GM19468 (cell line): ENCODE results near the gene SCRN1.

ENCODE experiments used
- ATAC-seq: cut with Tn5 transposase; IDR thresholded peaks from one replicate; pipeline ENCODE4 v1.9.1; 2021; ENCODE audit warnings: mild to moderate bottlenecking, moderate library complexity, moderate number of reproducible peaks; ENCODE audit not compliant: unreplicated experiment; ENCODE audit errors: extremely low read depth

SCRN1 gene

DNA sequence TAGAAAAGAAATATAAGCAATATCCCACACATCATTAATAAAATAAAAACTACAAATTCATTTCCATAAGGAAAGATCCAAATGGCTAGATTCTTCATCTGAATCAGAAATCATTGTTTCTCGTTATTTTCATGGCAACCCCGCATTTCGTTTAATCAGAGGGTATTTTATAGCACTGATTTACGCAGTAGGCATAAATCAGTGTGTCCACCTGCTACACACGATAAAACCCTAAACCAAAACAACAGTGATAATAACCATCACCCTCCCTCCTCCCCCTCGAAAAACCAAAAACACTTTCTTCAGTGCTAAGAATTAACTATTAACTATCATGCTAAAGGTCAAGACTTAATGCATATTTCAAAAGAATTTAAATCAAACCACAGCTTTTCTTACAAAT, 20.4 kb upstream of the SCRN1 start:
- no peak for ATAC-seq

DNA sequence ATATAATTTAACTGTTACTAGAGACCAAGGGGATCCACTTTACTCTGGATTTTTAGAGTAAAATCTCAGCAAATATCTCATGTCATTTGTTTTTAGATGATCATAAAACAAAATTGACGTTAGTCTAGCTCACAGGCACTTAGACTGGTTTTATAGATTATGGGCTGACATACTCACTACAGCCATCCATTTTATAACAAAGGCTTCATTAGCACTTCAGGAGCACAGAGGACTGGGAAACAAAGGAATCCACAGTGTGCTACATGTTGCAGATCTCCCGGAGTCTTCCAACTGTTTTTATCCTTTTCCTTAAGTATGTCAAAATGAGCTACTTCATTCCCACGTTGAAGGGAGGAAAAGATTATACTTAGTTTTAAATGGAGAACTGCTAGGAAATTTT, 15.9 kb upstream of the SCRN1 start:
- ATAC-seq = no peak

DNA sequence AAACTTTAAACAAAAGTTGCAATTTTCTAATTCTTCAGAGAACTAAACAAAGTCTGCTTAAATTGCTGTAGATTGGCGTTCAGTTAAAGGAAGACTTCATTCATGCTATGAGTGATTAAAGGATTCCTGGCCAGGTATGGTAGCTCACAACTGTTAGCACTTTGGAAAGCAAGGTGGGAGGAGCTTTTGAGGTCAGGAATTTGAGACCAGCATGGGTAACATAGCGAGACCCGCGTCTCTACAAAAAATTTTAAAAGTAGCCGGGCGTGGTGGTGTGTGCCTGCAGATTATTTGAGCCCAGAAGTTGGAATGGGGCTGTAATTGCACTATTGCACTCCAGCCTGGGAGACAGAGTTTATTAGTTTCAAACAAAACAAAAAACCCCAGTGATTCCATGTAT, 13.5 kb upstream of the SCRN1 start:
- no peak for ATAC-seq

DNA sequence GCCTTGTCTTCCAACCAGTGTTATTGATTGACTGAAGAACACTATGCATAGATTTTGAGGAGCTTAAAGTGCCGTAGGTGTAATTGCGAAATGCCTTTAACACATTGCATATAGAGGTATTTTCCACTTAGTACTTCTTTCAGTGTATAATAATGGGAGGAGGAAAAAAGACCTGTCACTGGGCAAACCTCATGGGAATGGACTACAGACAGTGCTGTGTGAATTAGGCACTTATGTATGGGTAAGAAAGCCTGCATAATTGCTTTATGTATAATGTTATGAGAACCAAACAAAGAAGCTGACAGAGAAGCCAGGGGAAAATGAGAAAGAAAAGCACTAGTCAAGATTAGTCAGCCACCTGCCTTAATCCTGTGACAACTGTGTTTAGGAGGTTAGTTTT, 12.4 kb upstream of the SCRN1 start:
- no peak for ATAC-seq

DNA sequence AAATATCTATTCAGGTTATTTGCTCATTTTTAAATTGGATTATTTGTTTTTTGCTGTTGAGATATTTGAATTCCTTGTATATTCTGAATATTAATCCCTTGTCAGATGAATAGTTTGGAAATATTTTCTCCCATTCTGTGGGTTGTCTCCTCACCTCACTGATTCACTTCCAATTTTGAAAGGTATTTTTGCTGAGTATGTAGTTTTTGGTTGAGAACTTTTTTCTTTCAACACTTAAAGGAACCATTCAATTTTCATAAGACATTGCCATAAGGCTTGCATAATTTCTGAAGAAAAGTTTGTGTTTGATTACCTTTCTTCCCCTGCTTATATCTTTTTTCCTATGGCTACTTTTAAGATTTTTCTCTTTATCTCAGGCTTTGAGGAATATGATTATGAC, 8.9 kb upstream of the SCRN1 start:
- ATAC-seq = no peak

DNA sequence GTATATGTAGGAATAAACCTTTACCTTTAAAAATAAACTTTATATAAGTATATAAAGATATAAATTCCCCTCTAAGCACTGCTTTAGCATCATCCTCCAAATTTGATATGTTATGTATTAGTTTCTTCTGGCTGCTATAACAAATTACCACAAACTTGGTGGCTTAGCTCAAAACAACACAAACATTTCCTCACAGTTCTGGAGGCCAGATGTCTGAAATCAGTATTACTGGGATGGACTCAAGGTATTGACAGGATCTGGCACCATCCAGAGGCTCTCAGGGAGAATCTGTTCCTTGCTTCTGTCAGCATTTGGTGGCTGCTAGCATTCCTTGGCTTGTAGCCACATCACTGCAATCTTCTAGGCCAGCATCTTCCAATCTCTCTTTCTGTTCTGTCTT, 6.7 kb upstream of the SCRN1 start:
- no peak for ATAC-seq

DNA sequence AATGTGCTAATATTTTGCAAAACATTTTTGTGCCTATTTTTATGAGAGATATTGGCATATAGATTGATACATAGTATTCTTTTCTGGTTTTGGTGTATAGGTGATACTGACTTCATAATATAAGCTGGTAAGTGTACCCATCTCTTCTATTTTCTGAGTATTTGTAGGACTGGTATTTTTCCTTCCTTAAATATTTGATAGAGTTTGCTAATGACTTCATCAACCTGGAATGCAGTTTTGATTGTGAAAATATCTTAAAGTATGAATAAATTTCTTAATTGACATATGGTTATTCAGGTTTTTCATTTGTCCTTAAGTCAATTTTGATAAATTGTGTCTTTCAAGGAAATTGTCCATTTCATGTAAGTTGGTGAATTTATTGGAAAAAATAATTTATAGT, 6.1 kb upstream of the SCRN1 start:
- no peak for ATAC-seq

DNA sequence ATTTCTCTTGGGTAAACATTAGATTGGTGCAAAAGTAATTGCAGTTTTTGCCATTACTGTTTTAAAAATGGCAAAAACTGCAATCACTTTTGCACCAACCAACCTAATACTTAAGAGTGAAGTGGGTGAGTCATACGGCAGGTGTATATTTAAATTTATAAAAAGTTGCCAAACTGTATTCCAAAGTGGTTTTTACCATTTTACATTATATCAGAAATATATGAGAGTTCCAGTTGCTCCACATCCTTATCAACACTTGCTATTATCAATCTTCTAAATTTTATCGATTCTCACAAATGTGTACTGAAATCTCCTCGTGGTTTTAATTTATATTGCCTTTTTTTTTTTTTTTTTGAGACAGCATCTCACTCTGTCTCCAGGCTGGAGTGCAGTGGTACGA, 3.5 kb upstream of the SCRN1 start:
- no peak for ATAC-seq

DNA sequence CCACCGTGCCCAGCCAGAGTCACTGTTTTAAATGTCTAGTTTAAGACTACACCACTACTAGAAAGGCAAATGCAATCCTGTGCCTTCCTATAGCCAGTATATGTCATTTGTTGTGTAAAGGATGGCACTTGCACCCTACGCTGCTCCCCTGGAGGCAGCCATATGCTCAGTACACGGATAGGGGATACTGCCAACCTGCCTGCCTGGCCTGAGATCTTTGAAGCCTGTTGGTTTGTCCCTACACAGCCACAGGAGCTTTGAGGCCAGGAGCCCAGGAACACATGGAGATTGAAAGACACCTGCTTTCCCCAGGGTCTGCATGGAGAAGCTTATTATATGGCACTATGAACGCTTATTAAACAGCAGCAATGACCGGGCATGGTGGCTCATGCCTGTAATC, 2.3 kb upstream of the SCRN1 start:
- no peak for ATAC-seq

DNA sequence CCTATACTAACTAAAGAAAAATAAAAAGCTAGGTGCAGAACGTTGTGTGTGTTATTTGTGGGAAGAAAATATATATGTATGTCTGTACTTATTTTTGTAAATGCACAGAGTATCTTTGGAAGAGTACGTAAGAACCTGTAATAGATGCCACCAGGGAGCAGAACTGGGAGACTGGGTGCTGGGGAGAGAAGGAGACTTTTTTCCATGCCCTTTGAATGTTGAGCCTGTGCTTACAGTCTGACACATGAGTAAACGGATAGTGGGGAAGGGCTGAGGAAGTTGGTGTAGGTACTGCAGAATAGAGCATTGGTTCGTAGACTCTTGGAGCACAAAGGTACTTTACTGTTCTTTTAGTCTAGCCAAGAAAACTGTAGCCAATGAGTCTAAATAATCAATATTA, 1.3 kb upstream of the SCRN1 start:
- ATAC-seq = no peak

DNA sequence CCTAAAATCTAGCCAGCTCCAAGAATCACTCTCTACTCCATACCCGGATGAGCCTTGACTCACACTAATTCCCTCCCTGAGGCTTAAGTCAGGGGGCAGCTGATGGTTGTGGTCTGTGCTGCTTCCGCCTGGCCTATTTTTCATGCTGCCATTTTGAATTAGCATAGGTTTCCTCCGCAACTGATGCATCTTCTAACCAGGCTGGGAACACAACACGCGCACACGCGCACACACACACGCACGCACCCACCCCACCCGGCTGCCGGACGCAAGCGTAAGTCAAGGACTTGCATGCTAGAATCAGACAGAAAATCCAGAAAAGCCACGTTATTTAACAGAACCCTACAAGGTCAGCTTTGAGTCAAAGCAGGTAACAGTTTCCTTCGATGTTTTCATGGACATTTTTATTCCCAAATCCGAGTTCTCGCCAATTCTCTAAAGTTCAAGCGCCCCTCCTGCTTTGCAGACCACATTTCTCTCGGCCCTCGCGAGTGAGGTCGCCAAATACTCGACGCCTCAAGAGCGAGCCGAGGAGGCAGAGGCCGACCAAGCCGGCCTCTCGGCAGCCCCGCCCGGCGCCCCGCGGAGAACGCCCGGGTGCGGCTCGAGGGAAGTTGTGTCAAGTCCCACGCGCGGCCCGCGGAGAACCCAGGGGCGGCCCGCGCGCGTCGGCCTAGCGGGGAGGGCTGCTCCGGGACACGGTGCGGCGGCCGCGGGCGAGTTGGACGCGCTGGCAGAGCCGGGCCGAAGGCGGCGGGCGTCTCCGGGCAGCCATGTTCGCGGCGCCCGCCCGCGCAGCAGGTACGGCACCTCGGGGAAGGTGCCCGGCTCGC, 961 bp downstream of the SCRN1 start:
- ATAC-seq = no peak

DNA sequence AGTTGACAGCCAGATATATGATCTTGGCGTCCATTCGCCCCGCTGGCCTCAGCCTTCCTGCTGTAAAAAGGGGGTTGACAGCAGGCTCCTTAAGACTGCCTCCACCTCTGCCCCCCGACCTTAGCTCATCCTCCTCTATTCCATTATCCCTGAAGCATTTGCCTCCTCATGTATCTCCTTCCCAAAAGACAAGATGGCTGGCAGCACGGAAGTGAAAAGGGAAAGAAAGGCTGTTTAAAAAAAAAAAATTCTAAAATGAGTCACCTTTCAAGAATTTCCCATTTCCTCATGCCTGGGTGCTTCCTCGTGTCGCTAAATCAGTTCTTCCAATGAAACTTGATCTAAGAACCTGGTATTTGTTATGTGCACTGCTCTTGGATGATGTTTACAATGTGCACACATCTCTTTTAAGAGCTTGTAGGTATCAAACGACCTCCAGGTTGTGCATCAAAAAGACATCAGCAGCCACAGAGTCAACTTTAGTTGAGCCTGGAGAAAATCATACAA, 1.7 kb downstream of the SCRN1 start:
- ATAC-seq = no peak

DNA sequence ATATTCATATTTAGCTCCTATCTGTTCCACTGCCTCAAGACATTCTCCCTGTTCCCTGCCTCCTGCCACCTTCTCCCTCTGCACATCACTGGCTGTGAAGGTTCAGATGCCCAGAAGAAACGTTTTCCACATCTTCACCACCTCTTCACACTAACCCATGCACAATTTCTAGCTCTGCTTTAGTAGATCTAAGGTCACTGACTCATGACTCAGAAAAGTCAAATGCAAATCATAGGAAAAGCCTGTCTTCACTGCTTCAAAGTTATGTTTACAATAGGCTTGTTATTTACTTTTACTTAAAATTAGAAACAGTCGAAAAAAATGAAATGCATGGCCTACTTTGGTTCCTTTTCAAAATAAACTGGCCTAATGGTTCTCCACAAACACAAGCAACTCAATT, 2.5 kb downstream of the SCRN1 start:
- no peak for ATAC-seq

DNA sequence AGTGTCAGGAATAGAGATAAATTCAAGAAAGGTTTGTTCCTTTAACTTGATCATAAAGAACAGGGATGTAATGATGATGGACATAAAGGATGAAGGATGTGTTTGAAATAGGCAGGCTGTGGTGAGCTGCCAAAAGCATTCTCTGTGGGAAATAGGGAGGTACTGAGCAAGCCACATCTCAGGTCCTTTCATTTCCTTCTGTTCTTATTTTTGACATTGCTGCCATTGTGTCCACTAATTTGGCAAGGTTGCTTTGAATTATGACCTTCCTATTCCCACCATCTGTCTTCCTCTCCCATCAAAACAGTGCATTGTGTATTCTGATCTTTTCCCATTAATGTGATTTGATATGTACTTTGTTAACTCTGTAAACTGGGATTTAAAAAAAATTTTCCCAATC, 9.4 kb downstream of the SCRN1 start:
- ATAC-seq = no peak

DNA sequence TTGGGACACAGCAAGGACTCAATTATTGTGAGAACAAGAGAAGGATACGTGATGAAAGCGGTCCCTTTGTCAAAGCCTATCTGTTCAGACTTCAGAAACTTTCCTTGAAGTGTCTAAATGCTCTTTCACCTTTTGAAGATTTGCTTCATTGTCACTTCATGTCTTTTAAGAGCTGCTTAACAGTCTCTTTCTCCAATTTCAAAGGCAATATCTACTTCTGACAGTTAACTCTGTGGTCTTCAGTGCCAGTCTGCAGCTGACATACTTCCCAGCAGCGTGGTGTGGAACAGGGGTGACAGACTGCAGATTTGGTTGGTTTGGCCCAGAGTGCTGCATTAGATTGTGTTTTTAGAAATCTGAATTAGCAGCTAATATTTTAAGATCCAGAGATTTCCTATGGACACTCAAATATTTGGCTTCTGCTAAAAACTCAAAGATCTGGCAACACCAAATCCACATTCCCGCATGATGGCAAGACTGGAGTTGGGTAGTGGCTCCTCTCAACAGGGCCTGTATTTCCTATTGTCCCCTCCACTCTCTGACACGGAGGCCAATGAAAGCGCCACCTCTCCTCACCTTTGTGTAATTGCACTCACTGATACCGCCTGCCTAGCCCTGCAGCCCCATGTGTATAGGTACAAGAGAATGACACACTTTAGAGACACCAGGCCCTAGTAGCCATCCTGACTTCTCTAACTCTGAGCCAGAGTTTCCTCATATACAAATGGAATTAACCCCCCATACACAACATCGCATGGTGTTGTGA, 11.5 kb downstream of the SCRN1 start:
- ATAC-seq = no peak

DNA sequence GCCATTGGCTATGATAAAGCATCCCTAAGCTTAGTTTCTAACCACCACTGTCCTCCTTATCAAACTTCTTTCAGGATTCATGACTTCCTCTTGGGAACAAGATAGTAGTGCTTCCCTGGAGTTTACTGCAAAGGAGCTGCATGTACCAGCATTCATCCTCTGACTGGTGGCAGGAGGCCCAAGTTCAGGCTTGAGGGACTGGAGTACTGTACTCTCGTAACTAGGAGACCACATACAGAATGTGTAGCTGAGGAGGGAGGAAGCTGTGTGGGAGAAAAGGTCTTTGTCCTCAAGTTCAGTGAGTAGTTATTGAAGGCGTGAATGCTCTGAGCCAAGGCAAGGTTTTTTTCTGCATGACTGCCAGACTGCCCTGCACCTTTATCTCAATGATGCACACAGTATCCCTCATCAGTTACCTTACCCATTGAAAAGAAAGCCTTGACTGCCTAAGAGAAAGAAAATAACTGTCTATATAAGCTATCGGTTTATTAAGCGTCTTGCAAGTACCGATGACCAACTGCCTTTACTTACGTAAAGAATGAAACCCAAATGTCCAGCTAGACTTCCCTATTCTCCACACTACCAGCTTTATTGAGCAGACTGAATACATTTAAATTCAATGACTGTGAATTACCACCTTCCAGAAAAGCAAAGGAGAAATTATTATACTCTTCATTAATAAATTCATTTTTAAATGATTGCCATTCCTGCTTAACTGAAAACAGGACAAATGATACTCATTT, 12.8 kb downstream of the SCRN1 start:
- no peak for ATAC-seq

DNA sequence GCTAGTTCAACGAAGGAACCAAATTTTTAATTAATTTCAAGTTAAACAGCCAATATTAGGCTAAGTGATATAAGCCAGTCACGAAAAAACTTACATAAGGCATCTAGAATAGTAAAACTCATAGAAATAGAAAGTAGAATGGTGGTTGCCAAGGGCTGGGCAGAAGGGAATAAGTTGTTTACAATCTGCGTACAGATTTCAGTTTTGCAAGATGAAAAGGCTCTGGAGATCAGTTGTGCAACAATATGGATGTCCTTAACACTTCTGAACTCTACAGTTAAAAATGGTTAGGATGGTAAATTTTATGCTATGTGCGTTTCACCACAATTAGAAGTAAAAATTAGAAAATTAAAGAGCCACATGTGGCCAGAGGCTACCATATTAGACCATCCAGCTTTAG, 13.3 kb downstream of the SCRN1 start:
- ATAC-seq = no peak

DNA sequence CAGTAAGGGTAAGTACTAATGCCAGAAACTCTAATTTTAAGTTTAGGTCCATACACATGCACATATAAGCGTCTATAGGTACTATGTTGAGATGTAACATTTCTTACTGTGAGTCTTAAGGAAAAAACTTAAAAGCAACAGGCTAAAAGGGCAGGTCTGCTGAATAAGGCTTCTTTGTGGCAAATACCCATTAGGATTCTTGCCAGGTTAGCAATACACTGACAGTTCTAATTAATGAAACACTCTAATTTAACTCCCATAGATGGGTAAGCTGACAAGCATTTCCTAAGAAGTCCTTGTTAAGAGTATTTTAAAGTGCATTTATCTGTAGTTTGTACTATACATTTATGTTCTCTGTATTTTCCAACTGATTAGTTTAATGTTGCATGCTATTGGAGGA, 14.0 kb downstream of the SCRN1 start:
- ATAC-seq = no peak

DNA sequence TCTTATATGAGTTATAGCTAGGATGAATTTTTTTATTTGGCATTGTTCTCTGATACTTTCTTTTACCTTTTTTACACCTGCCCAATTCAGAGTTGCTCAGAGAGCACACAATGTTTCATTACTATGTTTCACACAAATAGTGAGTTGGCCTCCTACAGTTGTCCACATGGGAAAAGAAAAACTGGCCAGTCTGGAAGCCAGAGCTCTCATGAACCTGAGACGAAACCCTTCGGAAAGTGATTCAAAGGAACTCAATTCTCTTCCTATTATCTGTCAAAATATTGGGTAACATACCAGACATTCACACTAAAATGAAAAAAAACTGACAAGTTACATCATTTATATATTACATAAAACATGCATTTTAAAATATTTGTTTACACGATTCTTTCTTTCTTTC, 15.3 kb downstream of the SCRN1 start:
- ATAC-seq = no peak

DNA sequence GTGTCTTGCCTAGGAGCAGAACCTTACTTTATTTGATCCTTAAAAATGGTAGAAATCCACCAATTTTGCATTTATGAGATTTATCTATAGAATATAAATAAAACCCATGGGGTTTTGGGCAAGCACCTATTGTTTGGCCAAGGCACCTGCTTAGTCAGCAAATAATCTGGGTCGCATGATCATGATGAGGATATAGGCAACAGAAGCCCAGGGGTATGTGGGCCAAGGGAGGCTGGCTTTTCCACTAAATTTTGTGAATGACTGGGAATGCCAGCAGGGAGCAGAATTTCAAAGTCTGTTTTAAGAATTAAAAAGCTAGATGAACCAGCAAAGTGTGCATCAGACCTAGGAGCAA, 17.3 kb downstream of the SCRN1 start:
- no peak for ATAC-seq
